Activated CD8-positive, alpha-beta memory T cell treated with anti-CD3 and anti-CD28 coated beads for 24 hours (primary cell): ENCODE results near the gene SLC15A1.

Source experiments
- DNase-seq: peaks from one replicate; pipeline ENCODE4 v3.0.0-alpha.2; 2020

SLC15A1 gene

GRCh38 chr13:98749501-98749900, 3.0 kb downstream of the SLC15A1 start:
- DNase-seq = no peak

GRCh38 chr13:98746968-98747367, 5.5 kb downstream of the SLC15A1 start:
- no peak for DNase-seq

GRCh38 chr13:98743377-98743776, 9.1 kb downstream of the SLC15A1 start:
- DNase-seq = no peak

- DNase-seq = no peak
These were observed 9.5 kb downstream of the SLC15A1 start for GRCh38 chr13:98742961-98743360.

- no peak for DNase-seq
These were observed 10.6 kb downstream of the SLC15A1 start for GRCh38 chr13:98741741-98742435.

- DNase-seq = no peak
These were observed 12.3 kb downstream of the SLC15A1 start for GRCh38 chr13:98740131-98740530.

GRCh38 chr13:98738993-98739392, 13.5 kb downstream of the SLC15A1 start:
- DNase-seq = no peak

- no peak for DNase-seq
These were observed 14.3 kb downstream of the SLC15A1 start for GRCh38 chr13:98738213-98738612.

- no peak for DNase-seq
These were observed 20.5 kb downstream of the SLC15A1 start for GRCh38 chr13:98731925-98732324.

GRCh38 chr13:98731038-98731437, 21.4 kb downstream of the SLC15A1 start:
- DNase-seq = no peak

GRCh38 chr13:98730441-98730840, 22.0 kb downstream of the SLC15A1 start:
- DNase-seq = no peak

- DNase-seq = no peak
These were observed 22.8 kb downstream of the SLC15A1 start for GRCh38 chr13:98729658-98730057.

- no peak for DNase-seq
These were observed 29.5 kb downstream of the SLC15A1 start for GRCh38 chr13:98722958-98723357.

GRCh38 chr13:98721825-98722510, 30.5 kb downstream of the SLC15A1 start:
- no peak for DNase-seq

- no peak for DNase-seq
These were observed 32.8 kb downstream of the SLC15A1 start for GRCh38 chr13:98719527-98720250.

GRCh38 chr13:98717891-98718290, 34.6 kb downstream of the SLC15A1 start:
- no peak for DNase-seq

- no peak for DNase-seq
These were observed 35.2 kb downstream of the SLC15A1 start for GRCh38 chr13:98717256-98717655.

GRCh38 chr13:98710521-98710920, 42.0 kb downstream of the SLC15A1 start:
- DNase-seq = no peak

- DNase-seq = no peak
These were observed 45.0 kb downstream of the SLC15A1 start for GRCh38 chr13:98707281-98707999.

GRCh38 chr13:98706446-98707110, 45.9 kb downstream of the SLC15A1 start:
- DNase-seq = no peak

- DNase-seq = no peak
These were observed 54.7 kb downstream of the SLC15A1 start for GRCh38 chr13:98697791-98698190.

GRCh38 chr13:98693756-98694155, 58.7 kb downstream of the SLC15A1 start:
- DNase-seq = no peak

GRCh38 chr13:98691360-98691759, 61.1 kb downstream of the SLC15A1 start:
- DNase-seq = no peak
